Neuronal stem cell (in vitro differentiated cells): ENCODE data around the gene MT4.
A peak's percentile ranks its signal among the peaks of the same experiment; 100 is the strongest.

Source experiments
- DNase-seq: peaks from one replicate; pipeline ENCODE4 v3.0.0-alpha.2; 2013; ENCODE audit warnings: low spot score
- H2AFZ ChIP-seq: one replicate; pipeline ENCODE4 v1.6.1; 2013; ENCODE audit warnings: mild to moderate bottlenecking, low read length, inconsistent platforms
- H2AK5ac ChIP-seq: 2 replicates; pipeline ENCODE4 v1.6.1; 2013; ENCODE audit warnings: low read depth, mild to moderate bottlenecking, inconsistent platforms, low read length, moderate library complexity, mixed read lengths
- H2BK120ac ChIP-seq: 2 replicates; pipeline ENCODE4 v1.6.1; 2013; ENCODE audit warnings: low read depth, mild to moderate bottlenecking, inconsistent platforms, low read length, moderate library complexity, mixed read lengths
- H2BK12ac ChIP-seq: one replicate; pipeline ENCODE4 v1.6.1; 2013; ENCODE audit warnings: low read length, inconsistent platforms
- H2BK15ac ChIP-seq: 2 replicates; pipeline ENCODE4 v1.6.1; 2013; ENCODE audit warnings: mild to moderate bottlenecking, low read length, inconsistent platforms, mixed read lengths
- H2BK5ac ChIP-seq: one replicate; pipeline ENCODE4 v1.6.1; 2013; ENCODE audit warnings: inconsistent platforms, mild to moderate bottlenecking, low read length, moderate library complexity
- H3K14ac ChIP-seq: one replicate; pipeline ENCODE4 v1.6.1; 2013; ENCODE audit warnings: low read length, inconsistent platforms
- H3K18ac ChIP-seq: 2 replicates; pipeline ENCODE4 v1.6.1; 2013; ENCODE audit warnings: low read length, inconsistent platforms
- H3K23ac ChIP-seq: 2 replicates; pipeline ENCODE4 v1.6.1; 2013; ENCODE audit warnings: low read depth, mild to moderate bottlenecking, mixed read lengths, low read length, inconsistent platforms; ENCODE audit not compliant: poor library complexity
- H3K27ac ChIP-seq: replicated peaks from 3 replicates; pipeline ENCODE4 v1.5.1; 2013; ENCODE audit warnings: low read length, inconsistent platforms
- H3K27me3 ChIP-seq, 3 experiments: 2 replicates each; pipeline ENCODE4 v1.6.1; 2013; ENCODE audit warnings: low read length in 3 of 3, mild to moderate bottlenecking in 2 of 3, inconsistent platforms in 1 of 3, low read depth in 1 of 3, mixed read lengths in 1 of 3, moderate library complexity in 1 of 3; ENCODE audit not compliant: control insufficient read depth in 3 of 3, insufficient read depth in 3 of 3
- H3K36me3 ChIP-seq, 2 donors: replicated peaks in 1 of 2; 2 replicates each; pipeline ENCODE4 v1.6.1; 2013; ENCODE audit warnings: low read length in 2 of 2; ENCODE audit not compliant: control insufficient read depth in 2 of 2, insufficient read depth in 2 of 2
- H3K4ac ChIP-seq: 2 replicates; pipeline ENCODE4 v1.6.1; 2013; ENCODE audit warnings: inconsistent platforms, mild to moderate bottlenecking, low read length, moderate library complexity
- H3K4me1 ChIP-seq, 2 donors: 1 replicate in 1 of 2; 2 replicates in 1 of 2; pipeline ENCODE4 v1.6.1; 2013; ENCODE audit warnings: low read length in 2 of 2, low read depth in 1 of 2; ENCODE audit not compliant: control insufficient read depth in 2 of 2, insufficient read depth in 1 of 2
- H3K4me2 ChIP-seq: one replicate; pipeline ENCODE4 v1.6.1; 2013; ENCODE audit warnings: mild to moderate bottlenecking, low read length, inconsistent platforms; ENCODE audit not compliant: insufficient read depth, poor library complexity, severe bottlenecking
- H3K4me3 ChIP-seq, 2 donors: 2 replicates each; pipeline ENCODE4 v1.5.1; 2013; ENCODE audit warnings: low read length in 2 of 2, mild to moderate bottlenecking in 2 of 2, inconsistent platforms in 1 of 2, moderate library complexity in 1 of 2
- H3K79me1 ChIP-seq: one replicate; pipeline ENCODE4 v1.6.1; 2013; ENCODE audit warnings: low read depth, mild to moderate bottlenecking, inconsistent platforms, low read length, moderate library complexity
- H3K9ac ChIP-seq: one replicate; pipeline ENCODE4 v1.6.1; 2013; ENCODE audit warnings: mild to moderate bottlenecking, low read depth, low read length, inconsistent platforms; ENCODE audit not compliant: poor library complexity
- H3K9me3 ChIP-seq, 2 donors: replicated peaks in 1 of 2; 2 replicates each; pipeline versions ENCODE3 to v1.6.1; 2013; ENCODE audit warnings: low read length in 2 of 2, mild to moderate bottlenecking in 2 of 2, inconsistent platforms in 1 of 2, low read depth in 1 of 2, mixed read lengths in 1 of 2, moderate library complexity in 1 of 2; ENCODE audit not compliant: control insufficient read depth in 2 of 2, insufficient read depth in 1 of 2
- H4K8ac ChIP-seq: one replicate; pipeline ENCODE4 v1.6.1; 2013; ENCODE audit warnings: low read depth, mild to moderate bottlenecking, inconsistent platforms, low read length, moderate library complexity
- H4K91ac ChIP-seq: one replicate; pipeline ENCODE4 v1.6.1; 2013; ENCODE audit warnings: low read length, low read depth, mild to moderate bottlenecking, inconsistent platforms; ENCODE audit not compliant: poor library complexity
- WGBS, 2 donors: extraction: QIAGEN DNeasy Blood & Tissue Kit; methylation state at CpG; one replicate each; pipeline ENCODE4 v1.1.7; 2013; ENCODE audit warnings: missing lambda C conversion rate in 2 of 2, mixed read lengths in 1 of 2; ENCODE audit not compliant: insufficient read length in 2 of 2, insufficient replicate concordance in 1 of 2; ENCODE audit errors: extremely low coverage in 2 of 2; 5-methylcytosine and 5-hydroxymethylcytosine counted together

Gene MT4

DNA sequence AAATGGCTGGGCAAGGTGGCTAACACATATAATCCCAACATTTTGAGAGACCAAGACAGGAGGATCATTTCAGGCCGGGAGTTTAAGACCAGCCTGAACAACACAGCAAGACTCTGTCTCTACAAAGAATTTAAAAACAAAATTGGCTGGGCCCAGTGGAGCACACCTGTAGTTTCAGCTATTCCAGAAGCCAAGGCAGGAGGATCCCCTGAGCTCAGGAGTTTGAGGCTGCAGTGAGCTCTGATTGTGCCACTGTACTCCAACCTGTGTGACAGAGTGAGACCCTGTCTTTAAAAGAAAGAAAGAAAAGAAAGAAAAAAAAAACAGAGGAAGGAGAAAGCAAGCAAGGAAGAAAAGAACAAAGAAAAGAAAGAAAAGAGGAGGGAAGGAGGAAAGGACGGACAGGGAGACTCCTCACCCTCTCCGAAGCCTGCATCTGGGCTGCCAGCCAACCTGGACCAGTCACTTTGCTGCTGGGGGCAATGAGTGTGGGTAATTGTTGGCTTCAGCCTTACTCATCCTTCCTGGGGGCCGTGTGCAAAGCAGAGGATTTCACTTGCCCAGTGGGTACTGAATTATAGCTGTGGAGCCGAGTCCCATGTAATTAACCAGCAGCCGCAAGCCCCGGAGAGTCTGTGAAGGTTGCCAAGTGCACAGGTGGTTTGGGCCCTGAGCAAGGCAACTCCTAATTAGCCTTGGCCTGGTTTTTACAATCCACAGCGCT lies 6.7 kb upstream of the MT4 start:
- H3K79me1 ChIP-seq: no peaks in the 10 kb centered on the region
- H2BK120ac ChIP-seq: no peak overlapping the region
- H3K14ac ChIP-seq: no peak overlapping the region
- H3K4ac ChIP-seq: no peak overlapping the region
- H3K27me3 ChIP-seq: peaks cover 0 to 37% (median 0%) of the 10 kb centered on the region in 3 experiments
- no peak overlapping the region for H3K23ac ChIP-seq
- no peak overlapping the region for H2BK12ac ChIP-seq
- no peak overlapping the region for H3K18ac ChIP-seq
- no peak overlapping the region for H2AK5ac ChIP-seq
- H2BK15ac ChIP-seq: no peak overlapping the region
- no peaks in the 10 kb centered on the region for H3K36me3 ChIP-seq
- no CpG with 5 or more reads among the region's 8 CpGs for WGBS, 2 donors
- no peak overlapping the region for H4K8ac ChIP-seq
- H2AFZ ChIP-seq: no peak overlapping the region
- DNase-seq: no peak
- H3K27ac ChIP-seq: no peak overlapping the region
- H4K91ac ChIP-seq: no peak overlapping the region
- H3K9ac ChIP-seq: no peak overlapping the region
- peaks cover 0 to 5% of the 10 kb centered on the region in 2 donors for H3K4me1 ChIP-seq
- H3K4me2 ChIP-seq: no peak overlapping the region
- H2BK5ac ChIP-seq: no peak overlapping the region
- H3K9me3 ChIP-seq: no peaks in the 10 kb centered on the region
- H3K4me3 ChIP-seq: no peak overlapping the region

DNA sequence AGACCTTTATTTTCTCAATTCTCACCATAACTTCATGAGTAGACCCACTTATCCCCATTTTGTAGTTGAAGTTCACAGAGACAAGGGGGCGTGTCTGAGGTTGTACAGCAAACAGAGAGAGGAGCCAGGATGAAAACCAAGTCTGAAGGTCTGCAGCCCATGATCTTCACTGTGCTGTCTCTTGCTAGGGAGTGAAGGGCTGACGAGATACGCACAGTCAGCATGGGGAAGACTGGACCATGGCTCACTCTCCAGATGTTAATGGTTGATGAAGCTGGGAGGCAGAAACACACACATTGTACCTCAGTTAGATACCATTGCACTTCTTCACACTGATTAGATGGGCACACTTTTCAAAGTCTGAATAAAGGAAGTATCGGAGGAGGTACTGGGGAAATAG lies 5.8 kb upstream of the MT4 start:
- Histone ChIP-seq H3K4ac (no peak overlapping the region), H4K91ac (no peak overlapping the region)
- WGBS, 2 donors: no CpG with 5 or more reads among the region's 4 CpGs

DNA sequence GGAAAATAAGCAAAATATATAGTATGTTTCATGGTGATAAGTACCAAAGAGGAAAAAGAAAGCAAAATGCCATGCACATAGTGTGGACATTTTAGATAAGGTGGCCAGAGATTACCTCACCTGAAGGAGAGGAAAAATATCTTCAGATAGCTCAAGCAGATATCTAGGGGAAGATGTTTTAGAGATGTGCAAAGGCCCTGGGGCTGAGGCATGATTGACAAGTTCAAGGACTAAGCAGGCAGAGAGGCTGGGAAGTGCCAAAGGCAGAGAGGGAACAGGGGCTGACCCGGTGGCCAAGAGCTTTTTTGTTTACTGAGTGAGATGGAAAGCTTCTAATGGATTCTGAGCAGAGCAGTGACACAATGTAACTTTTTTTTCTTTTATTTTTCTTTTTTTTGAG lies 4.4 kb upstream of the MT4 start:
- H3K4me3 ChIP-seq: no peak overlapping the region
- no peaks in the 10 kb centered on the region for H3K79me1 ChIP-seq
- no peak for DNase-seq
- H3K4me2 ChIP-seq: no peak overlapping the region
- no peak overlapping the region for H3K14ac ChIP-seq
- peaks cover 0 to 51% (median 0%) of the 10 kb centered on the region in 3 experiments for H3K27me3 ChIP-seq
- no peak overlapping the region for H2AK5ac ChIP-seq
- no peak overlapping the region for H3K18ac ChIP-seq
- no peak overlapping the region for H2BK5ac ChIP-seq
- H2AFZ ChIP-seq: no peak overlapping the region
- no peak overlapping the region for H3K9ac ChIP-seq
- no peak overlapping the region for H2BK12ac ChIP-seq
- H3K23ac ChIP-seq: no peak overlapping the region
- H2BK15ac ChIP-seq: no peak overlapping the region
- no peaks in the 10 kb centered on the region for H3K9me3 ChIP-seq
- H2BK120ac ChIP-seq: no peak overlapping the region
- H4K91ac ChIP-seq: no peak overlapping the region
- H3K4ac ChIP-seq: no peak overlapping the region
- H4K8ac ChIP-seq: no peak overlapping the region
- no peak overlapping the region for H3K27ac ChIP-seq
- WGBS, 2 donors: no CpG with 5 or more reads among the region's 1 CpG
- peaks cover 0 to 5% of the 10 kb centered on the region in 2 donors for H3K4me1 ChIP-seq
- no peaks in the 10 kb centered on the region for H3K36me3 ChIP-seq

More for the DNA sequence above, 5.8 kb upstream of the MT4 start:
- H3K4me1 ChIP-seq: peaks cover 0 to 5% of the 10 kb centered on the region in 2 donors
- no peak overlapping the region for H2BK12ac ChIP-seq
- H2BK5ac ChIP-seq: no peak overlapping the region
- no peak overlapping the region for H2AK5ac ChIP-seq
- no peak for DNase-seq
- no peaks in the 10 kb centered on the region for H3K9me3 ChIP-seq
- peaks cover 0 to 44% (median 0%) of the 10 kb centered on the region in 3 experiments for H3K27me3 ChIP-seq
- H3K27ac ChIP-seq: no peak overlapping the region
- no peak overlapping the region for H2BK15ac ChIP-seq
- H3K23ac ChIP-seq: no peak overlapping the region
- H3K4me2 ChIP-seq: no peak overlapping the region
- no peak overlapping the region for H3K14ac ChIP-seq
- H3K9ac ChIP-seq: no peak overlapping the region
- H4K8ac ChIP-seq: no peak overlapping the region
- no peaks in the 10 kb centered on the region for H3K79me1 ChIP-seq
- no peaks in the 10 kb centered on the region for H3K36me3 ChIP-seq
- no peak overlapping the region for H2BK120ac ChIP-seq
- H2AFZ ChIP-seq: no peak overlapping the region
- H3K18ac ChIP-seq: no peak overlapping the region
- H3K4me3 ChIP-seq: no peak overlapping the region

DNA sequence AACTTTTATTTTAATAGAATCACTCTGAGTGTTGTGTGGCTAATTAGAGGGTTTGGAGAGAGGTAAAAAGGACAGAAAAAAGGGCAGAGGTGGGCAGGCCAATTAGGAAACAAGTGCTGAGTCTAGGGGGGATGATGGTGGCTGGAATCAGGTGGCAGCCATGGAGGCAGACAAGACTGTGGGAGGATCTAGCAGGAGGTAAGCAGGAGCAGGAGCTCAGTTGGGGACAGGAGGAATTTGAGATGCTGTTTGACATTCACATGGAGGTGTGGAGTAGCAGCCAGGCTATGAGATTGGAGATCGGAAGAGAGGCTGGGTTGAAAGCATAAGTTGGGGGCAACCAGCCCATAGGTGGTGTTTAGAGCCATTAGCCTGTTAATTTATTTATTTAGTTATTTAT lies 3.7 kb upstream of the MT4 start:
- no peaks in the 10 kb centered on the region for H3K9me3 ChIP-seq
- WGBS, 2 donors: no CpG with 5 or more reads among the region's 1 CpG
- no peak overlapping the region for H4K91ac ChIP-seq
- no peak overlapping the region for H2BK120ac ChIP-seq
- no peak overlapping the region for H4K8ac ChIP-seq
- no peak overlapping the region for H3K9ac ChIP-seq
- no peak overlapping the region for H3K23ac ChIP-seq
- no peak overlapping the region for H2BK5ac ChIP-seq
- H3K79me1 ChIP-seq: no peaks in the 10 kb centered on the region
- H2BK15ac ChIP-seq: no peak overlapping the region
- H3K4me3 ChIP-seq: no peak overlapping the region
- no peak overlapping the region for H3K4me2 ChIP-seq
- H3K4ac ChIP-seq: no peak overlapping the region
- H3K36me3 ChIP-seq: no peaks in the 10 kb centered on the region
- peaks cover 0 to 54% (median 0%) of the 10 kb centered on the region in 3 experiments for H3K27me3 ChIP-seq
- no peak for DNase-seq
- no peak overlapping the region for H3K14ac ChIP-seq
- no peak overlapping the region for H2AK5ac ChIP-seq
- peak overlapping the region; percentile 35 for H3K18ac ChIP-seq
- peaks cover 0 to 5% of the 10 kb centered on the region in 2 donors for H3K4me1 ChIP-seq
- no peak overlapping the region for H2BK12ac ChIP-seq
- no peak overlapping the region for H2AFZ ChIP-seq
- H3K27ac ChIP-seq: no peak overlapping the region
